ENCODE data around the gene LPP.

Gene LPP

GRCh38 chr3:188931531-188931930 is 777.6 kb downstream of the LPP start:
- POLR2A ChIA-PET, result no interaction called here
- DNase-seq (ENCODE audit: extremely low spot score), result no peak
- CTCF ChIA-PET, result interaction anchor here (2.0 kb wide), 1 partner anchor 1191 kb away, joined by 7 read pairs; no protein-coding TSS in a partner anchor
- TF ChIP-seq, protein P1, sequence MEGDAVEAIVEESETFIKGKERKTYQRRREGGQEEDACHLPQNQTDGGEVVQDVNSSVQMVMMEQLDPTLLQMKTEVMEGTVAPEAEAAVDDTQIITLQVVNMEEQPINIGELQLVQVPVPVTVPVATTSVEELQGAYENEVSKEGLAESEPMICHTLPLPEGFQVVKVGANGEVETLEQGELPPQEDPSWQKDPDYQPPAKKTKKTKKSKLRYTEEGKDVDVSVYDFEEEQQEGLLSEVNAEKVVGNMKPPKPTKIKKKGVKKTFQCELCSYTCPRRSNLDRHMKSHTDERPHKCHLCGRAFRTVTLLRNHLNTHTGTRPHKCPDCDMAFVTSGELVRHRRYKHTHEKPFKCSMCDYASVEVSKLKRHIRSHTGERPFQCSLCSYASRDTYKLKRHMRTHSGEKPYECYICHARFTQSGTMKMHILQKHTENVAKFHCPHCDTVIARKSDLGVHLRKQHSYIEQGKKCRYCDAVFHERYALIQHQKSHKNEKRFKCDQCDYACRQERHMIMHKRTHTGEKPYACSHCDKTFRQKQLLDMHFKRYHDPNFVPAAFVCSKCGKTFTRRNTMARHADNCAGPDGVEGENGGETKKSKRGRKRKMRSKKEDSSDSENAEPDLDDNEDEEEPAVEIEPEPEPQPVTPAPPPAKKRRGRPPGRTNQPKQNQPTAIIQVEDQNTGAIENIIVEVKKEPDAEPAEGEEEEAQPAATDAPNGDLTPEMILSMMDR (IDR thresholded peaks at IDR 0.05; ENCODE audit: control extremely low read depth, extremely low read depth, low read depth, missing control alignments), result no peak

GRCh38 chr3:188934989-188935388 is 781.0 kb downstream of the LPP start:
- POLR2A ChIA-PET, result no interaction called here
- no peak for DNase-seq (ENCODE audit: extremely low spot score)
- CTCF ChIA-PET, result interaction anchor here (1.4 to 4.5 kb wide), 4 partner anchors 9 to 1195 kb away, joined by 4 to 32 read pairs (median 18); no protein-coding TSS in a partner anchor
- TF ChIP-seq, protein P1 (IDR thresholded peaks at IDR 0.05; ENCODE audit: control extremely low read depth, extremely low read depth, low read depth, missing control alignments), result no peak

DNA sequence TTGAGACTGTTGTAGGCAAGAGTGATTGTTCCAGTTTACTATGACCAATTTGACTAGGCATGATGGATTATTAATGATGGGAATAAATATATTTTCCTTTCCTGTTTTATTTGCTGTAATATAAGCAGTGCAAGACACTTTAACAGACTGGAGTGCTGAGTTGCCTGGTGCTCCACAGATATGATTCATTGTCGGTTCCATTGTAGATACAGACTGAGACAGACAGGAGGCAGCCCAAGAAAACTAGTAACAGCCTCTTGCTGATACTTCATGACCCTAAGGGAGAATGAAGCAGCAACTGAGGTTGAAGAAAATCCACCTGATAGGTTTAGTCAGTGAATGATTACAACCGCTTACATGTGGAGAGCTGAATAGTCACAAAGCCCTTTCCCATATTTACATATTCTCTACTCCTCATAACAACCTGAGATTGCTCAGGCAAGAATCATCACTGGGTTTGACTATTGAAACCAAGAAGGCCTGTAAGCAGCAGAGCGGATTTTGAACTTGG is 782.7 kb downstream of the LPP start:
- no peak for DNase-seq (ENCODE audit: extremely low spot score)
- ChIA-PET CTCF (interaction anchor here (2.8 to 4.5 kb wide), 3 partner anchors 13 to 1197 kb away, joined by 9 to 26 read pairs (median 22); no protein-coding TSS in a partner anchor), POLR2A (no interaction called here)
- TF ChIP-seq, protein P1 (IDR thresholded peaks at IDR 0.05; ENCODE audit: control extremely low read depth, extremely low read depth, low read depth, missing control alignments), result no peak

- TF ChIP-seq, protein P1 (IDR thresholded peaks at IDR 0.05; ENCODE audit: control extremely low read depth, extremely low read depth, low read depth, missing control alignments), result no peak
- CTCF ChIA-PET, result interaction anchor here (0.7 to 3.1 kb wide), 3 partner anchors 8 to 18 kb away, joined by 3 to 22 read pairs (median 9); no protein-coding TSS in a partner anchor
- POLR2A ChIA-PET, result no interaction called here
- no peak for DNase-seq (ENCODE audit: extremely low spot score)
Observed at GRCh38 chr3:188937389-188937788, 783.4 kb downstream of the LPP start.

- CTCF ChIA-PET, result interaction anchor here (3.1 kb wide), 1 partner anchor 16 kb away, joined by 22 read pairs; no protein-coding TSS in a partner anchor
- POLR2A ChIA-PET, result no interaction called here
- no peak for DNase-seq (ENCODE audit: extremely low spot score)
- TF ChIP-seq, protein P1 (IDR thresholded peaks at IDR 0.05; ENCODE audit: control extremely low read depth, extremely low read depth, low read depth, missing control alignments), result no peak
Observed at GRCh38 chr3:188938999-188939398, 785.0 kb downstream of the LPP start.

DNA sequence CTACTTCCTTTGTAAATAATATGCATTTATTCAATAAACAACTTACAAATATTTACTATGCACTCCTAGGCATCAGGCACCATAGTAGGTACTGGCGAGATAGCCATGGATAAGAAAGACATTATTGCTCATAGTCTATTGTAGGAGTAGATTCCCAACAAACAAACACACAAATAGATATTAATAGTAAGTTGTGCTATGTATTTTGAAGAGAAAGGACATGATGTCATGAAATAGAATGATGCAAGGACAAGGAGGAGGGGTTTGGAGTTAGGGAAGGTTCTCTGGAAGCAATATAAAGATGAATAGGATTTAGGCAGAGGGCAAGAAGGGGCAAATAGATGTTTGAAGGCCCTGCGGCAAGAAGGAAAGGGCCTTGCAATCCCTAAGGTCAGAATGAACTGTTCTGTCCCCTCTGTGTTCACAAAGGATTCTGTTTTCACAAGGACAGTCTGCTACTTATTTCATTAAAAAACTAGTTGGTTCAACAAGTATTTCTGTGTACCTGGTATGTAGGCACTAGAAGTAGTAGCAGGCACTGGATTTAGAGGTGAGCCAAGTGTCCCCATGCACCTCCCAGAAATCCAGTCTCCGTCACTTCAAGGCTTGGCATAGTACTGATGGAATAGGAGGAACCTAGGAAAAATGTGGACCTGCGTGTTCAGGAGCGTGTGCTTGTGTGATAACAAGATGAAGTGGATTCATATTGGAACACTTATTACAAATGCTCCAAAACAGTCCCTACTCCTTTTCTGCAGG is 786.0 kb downstream of the LPP start:
- DNase-seq (ENCODE audit: extremely low spot score), result no peak
- ChIA-PET CTCF (interaction anchor here (1.0 to 3.1 kb wide), 3 partner anchors 14 to 16 kb away, joined by 3 to 22 read pairs (median 3); no protein-coding TSS in a partner anchor), POLR2A (no interaction called here)
- TF ChIP-seq, protein P1 (IDR thresholded peaks at IDR 0.05; ENCODE audit: control extremely low read depth, extremely low read depth, low read depth, missing control alignments), result no peak
